ENCODE results near the gene SEC23A.
"Not testable (repeated sequence)": the region's sequence is repeated elsewhere in the genome, so short reads cannot be mapped to it uniquely, and the experiment has no call there.

The SEC23A gene

DNA sequence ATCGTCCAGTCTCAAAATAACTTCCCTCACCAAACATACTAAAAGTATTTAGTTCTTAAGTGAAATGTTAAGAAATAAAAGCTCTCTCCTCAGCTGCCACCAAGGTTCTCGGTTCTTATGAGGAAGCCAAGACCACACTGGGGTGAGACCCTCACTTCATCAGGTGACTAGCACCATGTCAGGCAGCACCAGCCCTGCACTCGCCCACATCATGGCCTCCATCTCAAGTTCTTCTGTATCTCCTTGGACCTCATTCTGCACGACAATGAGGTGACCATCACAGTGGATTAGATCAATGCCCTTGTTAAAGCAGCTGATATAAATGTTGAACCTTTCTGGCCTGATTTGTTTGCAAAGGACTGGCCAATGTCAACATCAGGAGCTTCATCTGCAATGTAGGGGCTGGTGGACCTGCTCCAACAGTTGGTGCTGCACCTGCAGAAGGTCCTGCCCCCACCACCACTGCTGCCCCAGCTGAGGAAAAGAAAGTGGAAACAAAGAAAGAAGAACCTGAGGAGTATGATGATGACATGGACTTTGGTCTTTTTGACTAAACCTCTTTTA is 12.4 kb downstream of the SEC23A start:
- DNase-seq = no peak

DNA sequence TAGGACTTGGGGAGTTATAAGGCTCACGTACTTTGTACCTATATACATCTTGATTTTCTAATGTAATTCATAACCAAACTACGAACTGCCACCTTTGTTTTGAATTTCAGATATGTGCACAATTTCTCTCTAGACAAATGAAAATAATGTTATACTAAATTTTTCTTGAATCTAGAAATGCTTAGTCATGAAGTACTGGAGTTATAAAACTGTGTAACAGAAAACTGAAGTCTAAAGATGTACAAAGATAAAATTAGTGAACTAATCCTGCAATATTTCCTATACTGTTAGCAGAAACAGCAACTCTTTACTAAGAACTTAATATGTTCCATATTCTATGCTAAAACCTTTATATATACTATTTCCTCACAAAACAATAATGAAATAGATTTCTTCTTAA is 15.5 kb downstream of the SEC23A start:
- no peak for DNase-seq

DNA sequence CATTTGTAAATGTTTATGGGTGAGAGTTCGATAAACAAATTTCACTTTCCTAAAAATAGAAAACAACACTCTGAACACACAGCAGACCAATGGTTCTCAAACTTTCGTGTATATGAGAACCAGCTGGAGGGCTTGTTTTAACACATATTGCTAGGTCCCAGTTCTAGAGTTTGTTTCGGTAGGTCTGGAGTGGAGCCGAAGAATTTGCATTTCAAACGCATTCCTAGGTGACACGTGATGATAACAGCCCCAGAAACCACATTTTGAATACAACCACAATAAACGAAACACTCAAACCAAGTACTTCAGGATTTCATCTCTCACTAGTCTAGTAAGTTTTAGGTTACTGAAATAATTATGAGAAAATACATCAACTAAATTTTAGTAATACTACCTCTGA is 17.1 kb downstream of the SEC23A start:
- no peak for DNase-seq

DNA sequence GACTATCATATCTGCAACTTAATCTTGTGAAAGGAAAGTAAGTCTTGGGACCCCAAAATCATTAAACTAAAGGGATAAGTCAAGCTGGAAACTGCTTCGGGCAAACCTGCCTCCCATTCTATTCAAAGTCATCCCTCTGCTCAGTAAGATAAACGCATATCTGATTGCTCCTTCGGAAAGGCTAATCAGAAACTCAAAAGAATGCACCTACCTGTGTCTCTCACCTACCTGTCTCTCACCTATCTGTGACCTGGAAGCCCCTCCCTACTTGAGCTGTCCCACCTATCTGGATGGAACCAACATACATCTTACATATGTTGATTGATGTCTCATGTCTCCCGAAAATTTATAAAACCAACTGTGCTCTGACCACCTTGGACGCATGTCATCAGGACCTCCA is 19.9 kb downstream of the SEC23A start:
- no peak for DNase-seq

DNA sequence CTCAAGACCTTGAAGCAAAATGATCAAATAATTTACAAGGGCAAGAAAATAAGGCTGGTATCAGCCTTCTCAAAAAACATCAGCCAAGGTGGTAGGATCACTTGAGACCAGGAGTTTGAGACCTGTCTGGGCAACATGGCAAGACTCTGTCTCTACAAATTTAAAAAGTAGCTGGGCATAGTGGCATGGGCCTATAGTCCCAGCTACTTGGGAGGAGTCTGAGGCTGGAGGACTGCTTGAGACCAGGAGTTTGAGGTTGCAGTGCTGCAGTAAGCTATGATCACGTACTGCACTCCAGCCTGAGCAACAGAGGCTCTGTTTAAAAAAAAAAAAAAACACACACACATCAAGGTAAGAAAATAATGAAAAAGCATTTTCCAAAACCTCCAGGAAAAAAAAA is 22.1 kb downstream of the SEC23A start:
- DNase-seq = no peak

DNA sequence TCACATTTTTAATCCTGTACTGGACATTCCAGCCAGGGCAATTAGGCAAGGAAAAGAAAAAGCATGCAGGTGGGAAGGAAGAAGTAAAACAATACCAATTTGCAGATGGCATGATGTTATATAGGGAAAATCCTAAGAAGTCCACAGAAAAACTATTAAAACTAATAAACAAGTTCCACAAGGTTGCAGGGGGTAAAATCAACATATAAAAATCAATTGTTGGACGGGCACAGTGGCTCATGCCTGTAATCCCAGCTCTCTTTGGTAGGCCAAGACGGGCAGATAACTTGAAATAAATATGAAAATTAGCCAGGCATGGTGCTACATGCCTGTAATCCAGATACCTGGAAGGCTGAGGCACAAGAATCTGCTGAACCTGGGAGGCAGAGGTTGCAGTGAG is 31.9 kb downstream of the SEC23A start:
- no peak for DNase-seq

DNA sequence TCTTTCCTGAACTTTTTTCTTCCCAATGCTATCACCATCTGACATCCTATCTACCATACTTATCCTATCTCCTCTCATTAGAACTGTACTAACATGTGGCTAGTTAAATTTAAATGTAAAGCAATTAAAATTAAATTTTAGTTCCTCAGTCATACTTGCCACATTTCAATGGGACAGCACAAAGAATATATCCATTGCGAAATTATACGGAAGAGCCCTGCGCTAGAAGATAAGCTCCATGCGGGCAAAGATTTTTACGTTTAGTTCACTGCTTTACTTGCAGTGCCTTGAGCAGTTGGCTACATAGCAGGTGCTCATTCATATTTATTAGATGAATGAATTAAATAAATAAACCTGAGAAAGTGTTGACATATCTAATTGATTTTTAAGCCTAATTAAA is 33.1 kb downstream of the SEC23A start:
- no peak for DNase-seq

DNA sequence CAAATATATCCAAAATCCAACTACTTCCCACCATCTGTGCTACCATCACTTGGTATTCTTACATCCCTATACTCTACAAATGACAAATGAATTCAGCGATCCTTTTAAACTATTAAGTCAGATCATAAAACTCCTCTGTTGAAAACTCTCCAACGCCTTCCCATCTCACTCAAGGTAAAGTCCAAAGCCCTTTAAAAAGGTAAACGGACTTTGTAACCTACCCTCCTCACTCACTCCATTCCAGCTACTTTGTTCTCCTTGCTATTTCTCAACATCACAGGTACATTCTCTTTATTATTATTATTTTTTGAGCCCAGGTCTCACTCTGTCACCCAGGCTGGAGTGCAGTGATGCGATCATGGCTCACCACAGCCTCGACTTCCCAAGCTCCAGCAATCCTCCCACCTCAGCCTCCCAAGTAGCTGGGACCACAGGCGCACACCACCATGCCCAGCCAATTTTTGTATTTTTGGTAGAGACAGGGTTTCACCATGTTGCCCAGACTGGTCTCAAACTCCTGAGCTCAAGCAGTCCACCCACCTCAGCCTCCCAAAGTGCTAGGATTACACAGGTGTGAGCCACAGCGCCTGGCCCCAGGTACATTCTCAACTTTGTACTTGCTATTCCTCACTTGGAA is 33.7 kb downstream of the SEC23A start:
- not testable (repeated sequence) for DNase-seq

DNA sequence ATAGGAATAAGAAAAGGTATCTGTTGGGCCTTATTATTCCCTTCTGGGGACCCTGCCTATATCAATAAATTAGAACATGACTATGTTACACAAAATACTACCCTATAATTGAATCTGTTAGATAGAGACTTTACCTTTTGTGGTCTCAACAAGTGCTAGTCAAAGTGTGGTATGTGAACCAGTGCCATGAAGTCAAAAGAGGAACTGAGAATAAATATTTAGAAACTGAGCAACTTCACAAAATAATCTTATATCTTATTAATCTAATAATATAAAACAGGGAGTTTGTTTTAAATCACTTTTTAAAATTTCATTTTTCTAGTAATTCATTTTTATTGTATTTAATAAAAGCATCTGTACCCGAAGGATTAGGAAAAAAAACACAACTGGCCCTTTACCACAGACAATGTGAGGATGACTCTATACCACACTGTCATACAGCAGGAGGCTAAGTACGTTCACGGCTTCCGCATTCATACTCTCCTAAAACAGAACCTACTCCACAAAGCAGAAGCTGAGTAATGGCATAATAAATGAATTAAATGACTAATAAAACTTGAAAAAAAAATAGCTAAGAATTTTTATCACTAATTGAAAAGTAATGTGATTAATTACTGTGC is 42.1 kb downstream of the SEC23A start:
- no peak for DNase-seq

DNA sequence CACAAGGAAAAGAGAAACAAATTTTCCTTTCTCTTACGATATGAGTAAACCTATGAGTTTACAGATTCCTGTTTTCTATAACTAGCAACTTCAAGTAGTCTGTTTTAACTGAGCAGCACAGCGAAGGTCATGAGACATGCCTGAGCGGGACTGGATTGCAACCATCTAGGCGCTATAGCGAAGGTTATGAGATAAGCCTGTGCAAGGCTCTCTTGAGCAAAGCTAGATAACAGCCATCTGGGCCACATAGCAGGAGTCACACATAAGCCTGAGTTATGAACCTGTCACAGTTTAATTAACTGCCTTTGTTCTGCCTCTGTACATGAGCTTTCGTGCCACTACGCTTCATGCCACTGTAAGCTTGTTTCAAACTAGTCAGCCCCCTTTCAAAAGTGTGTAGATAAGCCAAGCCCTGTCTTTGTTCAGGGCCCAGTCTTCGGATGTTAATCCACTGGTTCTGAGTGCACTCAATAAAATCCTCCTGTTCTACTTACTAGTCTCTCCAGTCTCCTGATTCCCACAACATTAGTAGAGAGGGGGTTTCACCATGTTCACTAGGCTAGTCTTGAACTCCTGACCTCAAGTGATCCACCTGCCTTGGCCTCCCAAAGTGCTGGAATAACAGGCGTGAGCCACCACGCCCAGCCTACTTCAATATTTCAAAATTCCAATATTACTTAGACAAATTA is 47.1 kb downstream of the SEC23A start:
- no peak for DNase-seq

DNA sequence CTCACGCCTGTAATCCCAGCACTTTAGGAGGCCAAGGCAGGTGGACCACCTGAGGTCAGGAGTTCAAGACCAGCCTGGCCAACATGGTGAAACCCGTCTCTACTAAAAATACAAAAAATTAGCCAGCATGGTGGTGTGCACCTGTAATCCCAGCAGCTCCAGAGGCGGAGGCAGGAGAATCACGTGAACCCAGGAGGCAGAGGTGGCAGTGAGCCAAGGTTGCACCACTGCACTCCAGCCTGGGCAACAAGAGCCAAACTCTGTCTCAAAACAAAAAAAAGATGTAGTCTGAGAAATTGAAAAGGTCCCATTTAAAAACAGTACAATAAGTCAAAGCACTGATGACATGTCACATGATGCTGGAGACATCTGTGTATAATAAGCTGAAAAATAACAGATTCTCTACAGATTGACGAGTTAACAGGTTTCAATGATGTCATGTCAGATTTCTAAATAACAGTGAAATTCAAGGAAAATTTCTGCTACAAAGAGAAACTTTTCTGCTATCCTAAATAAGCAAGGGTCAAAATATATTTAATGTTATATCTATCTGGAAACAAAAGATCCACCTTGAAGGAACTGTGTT is 50.1 kb downstream of the SEC23A start:
- not testable (repeated sequence) for DNase-seq

DNA sequence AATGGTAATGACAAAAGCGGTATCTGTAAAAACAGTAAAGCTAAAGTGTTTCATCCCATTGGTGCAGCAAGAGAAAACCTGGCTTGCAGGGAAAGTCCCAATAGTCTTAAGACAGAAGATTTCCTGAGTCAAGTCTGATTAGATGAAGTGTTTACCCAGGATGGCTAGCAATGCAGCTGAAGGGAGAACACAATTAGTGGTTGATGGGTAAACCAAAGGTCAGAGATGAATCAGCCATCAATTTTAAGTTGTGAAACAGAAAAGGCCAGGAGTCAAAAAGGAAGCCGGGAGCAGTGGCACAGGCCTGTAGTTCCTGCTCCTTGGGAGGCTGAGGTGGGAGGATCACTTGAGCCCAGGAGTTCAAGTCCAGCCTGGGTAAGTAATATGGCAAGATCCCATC is 52.6 kb downstream of the SEC23A start:
- DNase-seq = no peak

DNA sequence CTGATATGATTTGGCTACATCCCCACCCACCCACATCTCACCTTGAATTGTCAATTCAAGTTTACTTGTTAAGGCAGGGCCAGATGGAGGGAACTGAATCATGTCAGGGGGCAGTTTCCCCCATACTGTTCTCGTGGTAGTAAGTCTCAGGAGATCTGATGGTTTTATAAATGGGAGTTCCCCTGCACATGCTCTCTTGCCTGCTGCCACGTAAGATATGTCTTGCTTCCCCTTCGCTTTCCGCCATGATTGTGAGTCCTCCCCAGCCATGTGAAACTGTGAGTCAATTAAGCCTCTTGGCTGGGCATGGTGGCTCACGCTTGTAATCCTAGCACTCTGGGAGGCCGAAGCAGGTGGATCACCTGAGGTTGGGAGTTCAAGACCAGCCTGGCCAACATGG is 57.1 kb downstream of the SEC23A start:
- not testable (repeated sequence) for DNase-seq

DNA sequence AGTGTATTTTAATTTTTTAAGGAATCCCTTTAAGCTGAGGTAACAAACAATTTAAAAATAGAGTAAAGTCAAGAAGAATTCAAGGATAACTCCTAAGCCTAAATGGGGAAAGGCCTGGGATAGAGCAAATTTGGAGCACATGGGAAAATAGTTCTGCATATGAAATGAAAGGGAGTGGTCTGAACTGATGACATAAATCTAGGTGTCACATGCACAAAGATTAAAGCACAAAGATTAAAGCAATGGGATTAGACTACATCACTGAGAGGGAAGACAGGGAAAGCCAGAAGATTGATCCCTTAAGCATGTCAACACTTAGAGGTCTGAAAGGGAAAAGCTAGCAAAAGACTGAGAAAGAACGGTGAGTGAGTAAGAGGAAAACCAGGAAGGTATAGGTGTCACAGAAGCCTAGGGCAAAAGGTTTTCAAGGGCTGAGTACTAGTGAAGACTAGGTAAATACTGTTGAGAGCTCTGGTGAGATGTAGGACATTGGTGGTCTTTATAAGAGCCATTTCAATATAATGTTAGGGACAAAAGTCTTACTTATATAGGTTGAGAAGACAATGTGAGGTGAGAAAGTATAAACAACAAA is 59.6 kb downstream of the SEC23A start:
- DNase-seq = no peak

DNA sequence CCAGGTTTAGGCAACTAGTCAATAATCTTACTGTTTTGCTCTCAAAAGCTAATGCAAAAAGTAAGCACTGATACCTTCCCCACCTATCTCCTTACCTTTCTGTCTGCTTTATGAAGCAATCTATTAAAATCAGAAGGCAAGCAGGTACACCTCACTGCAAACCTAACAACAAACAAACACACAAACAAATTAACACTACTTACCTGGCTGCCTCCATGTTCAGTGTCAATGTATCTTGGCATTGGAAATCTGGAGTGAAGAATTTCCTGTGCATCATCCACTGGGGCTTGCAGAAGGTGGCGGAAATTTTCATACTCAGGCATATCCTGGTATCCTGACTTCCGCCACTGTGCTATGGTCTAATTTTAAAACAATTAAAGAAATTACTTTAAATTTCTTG is 62.5 kb downstream of the SEC23A start:
- no peak for DNase-seq

DNA sequence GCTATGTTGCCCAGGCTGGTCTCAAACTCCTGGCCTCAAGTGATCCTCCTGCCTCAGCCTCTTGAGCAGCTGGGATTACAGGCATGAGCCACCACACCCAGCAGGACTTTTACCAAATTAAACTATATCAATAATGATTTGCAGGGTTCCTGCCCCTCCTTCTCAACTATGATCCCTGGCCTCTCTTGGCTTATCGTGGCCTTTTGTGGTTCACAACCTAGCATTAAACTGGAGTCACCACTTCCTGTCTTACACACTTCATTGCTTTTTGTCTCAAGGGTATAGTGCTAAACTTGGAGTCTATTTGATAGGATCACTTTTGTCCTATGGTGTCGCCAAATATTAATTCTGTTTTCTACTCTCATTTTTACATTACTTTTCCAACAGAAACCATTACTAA is 64.5 kb downstream of the SEC23A start:
- no peak for DNase-seq

DNA sequence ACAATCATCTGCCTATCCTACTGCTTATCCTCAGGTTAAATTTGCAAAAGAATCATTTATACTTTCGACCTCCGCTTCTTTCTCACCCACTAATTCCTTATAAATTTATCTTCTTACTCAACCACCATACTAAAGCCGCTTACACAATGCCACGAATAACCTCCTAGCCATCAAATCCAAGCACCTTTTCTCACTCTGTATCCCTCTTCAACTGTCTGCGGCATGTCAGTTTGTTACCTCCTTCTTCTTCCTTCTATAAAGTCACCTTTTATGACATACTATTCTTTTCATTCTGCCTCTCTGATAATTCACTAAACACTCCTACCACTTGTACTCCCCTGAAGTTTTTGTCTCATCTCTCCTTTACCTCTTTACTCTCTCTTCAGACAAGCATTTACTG is 66.3 kb downstream of the SEC23A start:
- DNase-seq = no peak

DNA sequence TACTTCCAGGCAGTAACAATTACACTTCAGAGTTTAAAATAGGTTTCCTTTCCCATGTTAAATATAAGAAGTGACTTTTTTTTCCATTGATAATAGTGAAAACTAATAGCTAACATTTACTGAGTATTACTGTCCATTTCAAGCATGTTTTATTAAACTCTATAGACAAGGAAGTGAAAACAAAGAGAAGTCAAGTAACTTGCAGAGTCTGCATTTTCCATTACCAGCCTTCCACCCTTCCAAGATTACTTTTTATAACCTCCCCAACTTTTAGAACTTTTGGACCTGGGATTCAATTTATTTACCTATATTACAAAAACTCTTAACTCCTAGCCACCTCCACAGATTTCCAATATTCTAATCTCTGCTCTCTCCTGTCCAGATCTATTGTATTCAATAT is 67.7 kb downstream of the SEC23A start:
- DNase-seq = no peak

DNA sequence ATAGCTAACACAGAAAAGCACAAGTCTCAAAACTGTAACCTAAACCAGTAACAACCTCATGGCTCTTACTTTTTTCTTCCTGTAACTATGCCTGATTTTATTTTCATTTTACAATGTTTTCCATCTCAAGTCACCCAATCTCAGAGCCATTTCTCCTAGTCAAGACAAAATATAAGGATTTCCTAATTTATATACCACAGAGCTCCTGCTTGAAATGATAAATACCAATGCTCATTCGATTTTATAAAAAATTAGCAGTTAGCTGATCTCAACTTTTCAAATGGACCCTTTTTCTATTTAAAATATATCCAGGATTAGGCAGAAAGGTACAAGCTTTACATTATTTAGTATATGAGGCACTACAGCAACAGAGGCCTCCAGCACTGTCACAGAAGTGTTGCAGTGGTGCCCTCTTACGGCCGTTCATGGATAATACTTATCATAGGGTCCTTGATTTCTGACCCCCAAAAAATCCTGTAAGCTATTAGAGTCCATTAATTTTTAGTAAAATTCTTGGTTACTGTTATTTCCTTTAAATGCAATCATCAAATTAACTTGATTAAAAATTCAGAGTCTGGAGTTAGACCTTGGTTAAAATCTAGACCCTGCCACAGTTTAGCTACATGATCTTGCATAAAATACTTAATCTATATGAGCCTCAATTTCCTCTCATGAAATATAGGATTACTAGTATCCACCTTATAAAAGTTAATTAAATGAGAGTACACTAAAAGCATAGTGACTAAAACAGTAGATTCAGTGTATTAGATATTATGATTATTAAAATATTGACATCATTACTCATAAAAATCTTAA is 68.3 kb downstream of the SEC23A start:
- DNase-seq = no peak

DNA sequence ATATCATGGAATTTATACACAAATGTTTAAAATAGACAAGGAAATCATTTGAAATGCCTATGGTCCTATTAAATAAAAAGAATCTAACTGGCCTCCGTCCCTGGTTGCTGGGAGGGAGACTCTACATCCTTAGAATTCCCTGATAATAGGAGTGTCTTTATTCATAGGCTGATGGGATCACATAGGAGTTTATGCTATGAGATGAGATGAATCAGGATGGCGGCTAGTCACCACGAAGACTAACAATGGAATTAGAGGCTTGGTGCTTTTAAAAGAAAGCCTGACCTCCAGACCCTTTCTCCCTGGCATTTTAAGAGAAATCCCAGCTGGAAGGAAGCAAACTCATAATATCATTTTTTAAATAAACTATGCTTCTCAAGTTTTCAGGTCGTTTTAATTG is 69.7 kb downstream of the SEC23A start:
- DNase-seq = no peak

DNA sequence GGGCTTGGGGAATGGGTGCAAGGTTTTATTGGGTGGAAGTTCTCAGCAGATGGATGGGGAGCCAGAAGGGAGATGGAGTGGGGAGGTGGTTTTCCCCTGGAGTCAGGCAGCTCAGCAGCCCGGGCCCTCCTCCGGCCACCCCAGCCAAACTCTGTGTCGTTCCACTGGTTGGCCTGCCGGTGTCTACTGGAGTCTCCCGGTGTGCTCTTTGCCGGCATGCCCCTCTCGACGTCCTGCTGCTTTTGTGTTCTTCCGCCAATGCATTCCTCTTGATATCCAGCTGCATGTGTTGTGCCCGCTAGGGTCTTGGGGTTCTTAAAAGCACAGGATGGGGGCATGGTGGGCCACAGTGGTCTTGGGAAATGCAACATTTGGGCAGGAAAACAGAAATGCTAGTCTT is 72.8 kb downstream of the SEC23A start:
- no peak for DNase-seq

DNA sequence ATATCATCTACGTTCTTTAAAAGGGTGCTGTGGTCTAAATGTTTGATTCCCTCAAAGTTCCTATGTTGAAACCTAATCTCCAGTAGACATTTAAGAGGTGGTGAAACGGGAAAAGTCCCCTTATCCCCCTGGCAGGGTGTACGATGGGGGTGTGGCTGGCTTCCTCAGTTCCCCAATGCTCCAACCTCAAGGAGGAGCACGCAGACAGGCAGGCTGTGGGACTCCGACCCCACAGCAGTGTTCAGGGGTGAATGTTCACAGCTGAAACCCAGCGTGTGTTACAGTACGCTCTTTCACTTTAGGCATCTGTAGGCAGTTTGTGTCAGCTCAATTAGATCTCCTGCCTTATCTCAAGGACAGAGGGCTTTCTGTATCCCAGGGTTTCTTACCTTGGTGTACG is 73.2 kb downstream of the SEC23A start:
- DNase-seq = no peak

DNA sequence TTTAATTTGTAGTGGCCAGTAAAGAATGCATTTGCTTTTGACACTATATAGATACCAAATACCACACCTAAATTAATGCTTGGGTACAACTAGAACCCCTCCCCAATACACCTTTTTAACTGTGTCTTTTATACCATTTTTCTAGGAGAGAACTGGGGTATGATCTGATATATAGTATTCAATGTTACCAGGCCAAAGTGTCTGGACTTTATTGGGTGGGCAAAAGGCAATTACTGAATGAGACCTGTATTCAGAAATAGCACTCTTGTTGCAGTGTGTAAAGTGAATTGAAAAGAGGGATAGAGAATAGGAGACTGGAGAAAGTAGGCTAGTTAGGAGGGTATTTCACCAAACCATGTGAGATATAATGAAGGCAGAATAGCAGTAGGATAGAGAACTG is 74.4 kb downstream of the SEC23A start:
- DNase-seq = no peak
